ENCODE data around the gene CD96. TPM values are rescaled to one million over a fixed set of nuclear protein-coding genes. Genes with fewer than 3 reads are reported as not detected.

The CD96 gene
- total and polyA plus RNA-seq, 4 donors: 0.69 to 3.1 (median 2.4) TPM

DNA sequence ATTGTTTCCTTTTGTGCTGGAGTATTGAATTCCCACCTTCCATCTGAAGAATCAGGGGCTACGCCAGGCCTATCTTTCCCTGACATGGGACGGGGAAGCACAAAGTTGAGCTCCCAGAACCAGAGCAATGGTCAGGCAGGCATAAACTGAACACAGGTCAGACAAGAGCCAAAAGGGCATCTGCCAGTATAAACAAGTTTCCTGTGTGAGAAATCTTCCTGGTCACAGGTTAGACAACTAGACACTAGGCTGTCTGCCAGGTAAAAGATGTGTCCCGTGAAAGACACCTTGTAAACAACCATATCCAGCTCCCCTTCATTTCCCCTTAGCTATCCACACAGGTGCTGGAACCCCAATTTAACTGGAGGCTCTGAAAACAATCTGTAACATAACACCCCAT lies 44.0 kb upstream of the CD96 start:
- H3K9me3 ChIP-seq (ENCODE audit: control insufficient read depth in 4 of 4, insufficient read depth in 3 of 4, low read length in 3 of 4): no peaks in the 10 kb centered on the region
- WGBS, 2 donors: 75 to 87% methylated on average over 3 of the region's 3 CpGs
- no peaks in the 10 kb centered on the region for H3K27me3 ChIP-seq (ENCODE audit: control insufficient read depth in 3 of 3, insufficient read depth in 3 of 3, low read length in 2 of 3)
- H3K4me1 ChIP-seq (ENCODE audit: control insufficient read depth in 5 of 5, insufficient read depth in 5 of 5, low read length in 5 of 5): no peaks in the 10 kb centered on the region
- no peaks in the 10 kb centered on the region for H3K36me3 ChIP-seq (ENCODE audit: control insufficient read depth in 4 of 4, insufficient read depth in 4 of 4, low read length in 4 of 4)
- TF ChIP-seq, protein P1, sequence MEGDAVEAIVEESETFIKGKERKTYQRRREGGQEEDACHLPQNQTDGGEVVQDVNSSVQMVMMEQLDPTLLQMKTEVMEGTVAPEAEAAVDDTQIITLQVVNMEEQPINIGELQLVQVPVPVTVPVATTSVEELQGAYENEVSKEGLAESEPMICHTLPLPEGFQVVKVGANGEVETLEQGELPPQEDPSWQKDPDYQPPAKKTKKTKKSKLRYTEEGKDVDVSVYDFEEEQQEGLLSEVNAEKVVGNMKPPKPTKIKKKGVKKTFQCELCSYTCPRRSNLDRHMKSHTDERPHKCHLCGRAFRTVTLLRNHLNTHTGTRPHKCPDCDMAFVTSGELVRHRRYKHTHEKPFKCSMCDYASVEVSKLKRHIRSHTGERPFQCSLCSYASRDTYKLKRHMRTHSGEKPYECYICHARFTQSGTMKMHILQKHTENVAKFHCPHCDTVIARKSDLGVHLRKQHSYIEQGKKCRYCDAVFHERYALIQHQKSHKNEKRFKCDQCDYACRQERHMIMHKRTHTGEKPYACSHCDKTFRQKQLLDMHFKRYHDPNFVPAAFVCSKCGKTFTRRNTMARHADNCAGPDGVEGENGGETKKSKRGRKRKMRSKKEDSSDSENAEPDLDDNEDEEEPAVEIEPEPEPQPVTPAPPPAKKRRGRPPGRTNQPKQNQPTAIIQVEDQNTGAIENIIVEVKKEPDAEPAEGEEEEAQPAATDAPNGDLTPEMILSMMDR (IDR thresholded peaks at IDR 0.05; ENCODE audit: control extremely low read depth, extremely low read depth): no peak
- H3K9ac ChIP-seq (ENCODE audit: insufficient read depth in 1 of 2, low read length in 2 of 2): no peak overlapping the region
- no peak overlapping the region for H3K27ac ChIP-seq (ENCODE audit: low read depth in 1 of 2, low read length in 1 of 2)
- no peak overlapping the region for H3K4me3 ChIP-seq
- no peak for DNase-seq
- ATAC-seq (ENCODE audit: insufficient read depth, low FRiP score): no peak

DNA sequence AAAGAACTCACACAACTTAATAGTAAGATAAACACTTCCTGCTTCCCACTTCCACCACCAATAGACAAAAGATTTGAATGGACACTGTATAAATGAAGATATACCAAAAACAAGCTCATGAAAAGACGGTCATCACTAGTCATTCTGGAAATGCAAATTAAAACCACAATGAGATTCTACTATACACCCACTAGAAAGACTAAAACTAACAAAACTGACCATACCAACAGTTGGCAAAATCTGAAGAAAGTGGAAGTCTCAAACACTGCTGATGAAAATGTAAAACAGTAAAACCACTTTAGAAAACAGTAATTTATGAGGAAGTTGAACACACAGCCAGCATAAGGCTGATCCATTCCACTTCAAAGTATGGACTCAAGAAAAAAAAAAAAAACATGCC lies 35.6 kb upstream of the CD96 start:
- no peak overlapping the region for H3K4me3 ChIP-seq
- no peaks in the 10 kb centered on the region for H3K36me3 ChIP-seq (ENCODE audit: control insufficient read depth in 4 of 4, insufficient read depth in 4 of 4, low read length in 4 of 4)
- TF ChIP-seq, protein P1 (IDR thresholded peaks at IDR 0.05; ENCODE audit: control extremely low read depth, extremely low read depth): no peak
- no peak for ATAC-seq (ENCODE audit: insufficient read depth, low FRiP score)
- 83 to 86% methylated on average over 1 of the region's 1 CpG for WGBS, 2 donors
- H3K27ac ChIP-seq (ENCODE audit: low read depth in 1 of 2, low read length in 1 of 2): no peak overlapping the region
- H3K27me3 ChIP-seq (ENCODE audit: control insufficient read depth in 3 of 3, insufficient read depth in 3 of 3, low read length in 2 of 3): no peaks in the 10 kb centered on the region
- H3K9me3 ChIP-seq (ENCODE audit: control insufficient read depth in 4 of 4, insufficient read depth in 3 of 4, low read length in 3 of 4): no peaks in the 10 kb centered on the region
- H3K9ac ChIP-seq (ENCODE audit: insufficient read depth in 1 of 2, low read length in 2 of 2): no peak overlapping the region
- H3K4me1 ChIP-seq (ENCODE audit: control insufficient read depth in 5 of 5, insufficient read depth in 5 of 5, low read length in 5 of 5): no peaks in the 10 kb centered on the region
- no peak for DNase-seq

DNA sequence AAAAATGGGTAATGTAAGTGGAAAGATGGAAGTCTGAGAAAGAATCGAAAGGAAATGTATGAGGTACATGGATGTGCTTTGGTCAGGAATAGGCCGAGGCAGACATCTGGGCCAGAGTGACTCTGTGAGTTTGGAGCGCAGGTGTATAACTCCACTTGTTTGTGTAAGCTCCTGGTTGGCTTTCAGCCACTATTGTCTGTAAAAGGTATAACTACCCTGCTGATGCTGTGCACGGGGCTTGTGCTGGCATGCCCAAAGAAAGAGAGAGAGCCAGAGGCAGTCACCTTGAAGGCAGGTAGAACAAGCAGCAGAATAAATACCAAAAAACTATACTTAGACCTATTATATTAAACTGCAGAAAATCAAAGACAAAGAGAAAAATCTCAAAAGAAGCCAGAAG lies 32.7 kb upstream of the CD96 start:
- no peaks in the 10 kb centered on the region for H3K36me3 ChIP-seq (ENCODE audit: control insufficient read depth in 4 of 4, insufficient read depth in 4 of 4, low read length in 4 of 4)
- H3K9ac ChIP-seq (ENCODE audit: insufficient read depth in 1 of 2, low read length in 2 of 2): no peak overlapping the region
- no peak overlapping the region for H3K4me3 ChIP-seq
- TF ChIP-seq, protein P1 (IDR thresholded peaks at IDR 0.05; ENCODE audit: control extremely low read depth, extremely low read depth): no peak
- no peaks in the 10 kb centered on the region for H3K4me1 ChIP-seq (ENCODE audit: control insufficient read depth in 5 of 5, insufficient read depth in 5 of 5, low read length in 5 of 5)
- 87 to 89% methylated on average over 4 of the region's 4 CpGs for WGBS, 2 donors
- DNase-seq: no peak
- H3K27me3 ChIP-seq (ENCODE audit: control insufficient read depth in 3 of 3, insufficient read depth in 3 of 3, low read length in 2 of 3): no peaks in the 10 kb centered on the region
- no peaks in the 10 kb centered on the region for H3K9me3 ChIP-seq (ENCODE audit: control insufficient read depth in 4 of 4, insufficient read depth in 3 of 4, low read length in 3 of 4)
- no peak for ATAC-seq (ENCODE audit: insufficient read depth, low FRiP score)
- H3K27ac ChIP-seq (ENCODE audit: low read depth in 1 of 2, low read length in 1 of 2): no peak overlapping the region

DNA sequence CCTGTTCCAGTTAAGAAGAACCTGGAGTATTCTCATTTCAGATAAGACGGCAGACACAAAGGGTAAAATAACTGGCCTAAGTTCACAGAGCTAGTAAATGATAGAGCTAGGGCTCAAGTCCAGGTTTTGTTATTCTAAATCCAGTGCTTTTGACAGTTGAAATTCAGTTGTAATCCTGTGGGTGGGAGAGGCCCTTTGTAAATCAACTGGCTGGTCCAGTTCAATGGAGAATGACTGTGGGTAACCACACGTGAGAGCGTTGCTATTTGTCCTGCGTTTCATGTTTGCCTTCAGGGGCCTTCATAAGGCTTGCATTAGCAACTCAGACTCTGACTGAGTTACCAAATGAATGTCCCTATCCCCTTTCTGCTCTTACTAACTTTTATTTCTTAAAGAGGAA lies 24.2 kb upstream of the CD96 start:
- Histone ChIP-seq H3K9ac (ENCODE audit: insufficient read depth in 1 of 2, low read length in 2 of 2) (no peak overlapping the region), H3K27me3 (ENCODE audit: control insufficient read depth in 3 of 3, insufficient read depth in 3 of 3, low read length in 2 of 3) (no peaks in the 10 kb centered on the region), H3K4me1 (ENCODE audit: control insufficient read depth in 5 of 5, insufficient read depth in 5 of 5, low read length in 5 of 5) (peaks cover 0 to 3% (median 0%) of the 10 kb centered on the region in 5 donors), H3K27ac (ENCODE audit: low read depth in 1 of 2, low read length in 1 of 2) (no peak overlapping the region), H3K4me3 (no peak overlapping the region), H3K36me3 (ENCODE audit: control insufficient read depth in 4 of 4, insufficient read depth in 4 of 4, low read length in 4 of 4) (no peaks in the 10 kb centered on the region), H3K9me3 (ENCODE audit: control insufficient read depth in 4 of 4, insufficient read depth in 3 of 4, low read length in 3 of 4) (no peaks in the 10 kb centered on the region)
- ATAC-seq (ENCODE audit: insufficient read depth, low FRiP score): no peak
- peak in 2 of 3 donors; percentile 14 to 45 for DNase-seq
- 83 to 90% methylated on average over 4 of the region's 4 CpGs for WGBS, 2 donors
- TF ChIP-seq, protein P1 (IDR thresholded peaks at IDR 0.05; ENCODE audit: control extremely low read depth, extremely low read depth): no peak

Data from lung (tissue), 12 donors.